Measurements from ENCODE around the gene ESX1.
"Not testable (repeated sequence)": the region's sequence is repeated elsewhere in the genome, so short reads cannot be mapped to it uniquely, and the experiment has no call there.

Gene ESX1

DNA sequence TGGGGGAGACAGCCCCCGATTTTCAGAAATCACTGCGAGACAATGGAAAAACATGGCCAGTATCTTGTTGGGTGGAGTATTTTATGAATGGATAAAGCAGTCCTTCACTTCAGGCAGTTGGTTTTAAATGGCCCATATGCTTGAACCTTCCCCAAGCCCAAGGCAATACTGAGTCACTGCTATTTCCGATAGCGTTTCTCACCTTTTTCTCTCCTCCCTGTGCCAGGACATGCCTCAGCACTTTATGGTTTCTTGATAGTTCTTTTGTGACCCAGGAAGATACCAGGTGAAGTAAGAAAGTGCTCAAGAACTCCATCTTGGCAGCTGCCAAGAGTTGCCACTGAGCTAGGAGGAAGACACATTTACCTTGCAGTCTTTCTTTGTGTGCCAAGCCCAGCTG, 26.8 kb upstream of the ESX1 start:
- no peak overlapping the region for H3K4me3 ChIP-seq
- DNase-seq (ENCODE audit: low spot score): no peak
- TF ChIP-seq, protein P1, sequence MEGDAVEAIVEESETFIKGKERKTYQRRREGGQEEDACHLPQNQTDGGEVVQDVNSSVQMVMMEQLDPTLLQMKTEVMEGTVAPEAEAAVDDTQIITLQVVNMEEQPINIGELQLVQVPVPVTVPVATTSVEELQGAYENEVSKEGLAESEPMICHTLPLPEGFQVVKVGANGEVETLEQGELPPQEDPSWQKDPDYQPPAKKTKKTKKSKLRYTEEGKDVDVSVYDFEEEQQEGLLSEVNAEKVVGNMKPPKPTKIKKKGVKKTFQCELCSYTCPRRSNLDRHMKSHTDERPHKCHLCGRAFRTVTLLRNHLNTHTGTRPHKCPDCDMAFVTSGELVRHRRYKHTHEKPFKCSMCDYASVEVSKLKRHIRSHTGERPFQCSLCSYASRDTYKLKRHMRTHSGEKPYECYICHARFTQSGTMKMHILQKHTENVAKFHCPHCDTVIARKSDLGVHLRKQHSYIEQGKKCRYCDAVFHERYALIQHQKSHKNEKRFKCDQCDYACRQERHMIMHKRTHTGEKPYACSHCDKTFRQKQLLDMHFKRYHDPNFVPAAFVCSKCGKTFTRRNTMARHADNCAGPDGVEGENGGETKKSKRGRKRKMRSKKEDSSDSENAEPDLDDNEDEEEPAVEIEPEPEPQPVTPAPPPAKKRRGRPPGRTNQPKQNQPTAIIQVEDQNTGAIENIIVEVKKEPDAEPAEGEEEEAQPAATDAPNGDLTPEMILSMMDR (IDR thresholded peaks at IDR 0.05): no peak
- H3K27ac ChIP-seq: peak overlapping the region in 1 of 2 donors; percentile 49

DNA sequence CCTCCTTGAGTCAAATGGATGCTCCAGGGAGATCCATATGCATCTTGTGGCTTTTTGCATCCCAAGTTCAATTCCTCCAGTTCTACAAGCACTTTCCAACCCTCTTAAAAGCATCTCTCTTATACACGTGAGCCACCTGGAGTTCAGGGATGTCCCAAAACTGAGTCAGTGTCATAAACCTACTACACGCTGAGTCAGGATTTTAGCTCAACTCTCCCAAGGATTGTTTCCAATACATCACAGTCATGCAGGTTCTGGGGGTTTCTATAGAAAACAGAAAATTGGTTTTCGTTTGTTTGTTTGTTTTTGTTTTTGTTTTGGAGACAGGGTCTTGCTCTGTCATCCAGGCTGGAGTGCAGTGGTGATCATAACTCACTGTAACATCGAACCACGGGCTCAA, 25.9 kb upstream of the ESX1 start:
- DNase-seq (ENCODE audit: low spot score): no peak
- no peak overlapping the region for H3K4me3 ChIP-seq
- TF ChIP-seq, protein P1 (IDR thresholded peaks at IDR 0.05): no peak
- H3K27ac ChIP-seq: no peak overlapping the region

DNA sequence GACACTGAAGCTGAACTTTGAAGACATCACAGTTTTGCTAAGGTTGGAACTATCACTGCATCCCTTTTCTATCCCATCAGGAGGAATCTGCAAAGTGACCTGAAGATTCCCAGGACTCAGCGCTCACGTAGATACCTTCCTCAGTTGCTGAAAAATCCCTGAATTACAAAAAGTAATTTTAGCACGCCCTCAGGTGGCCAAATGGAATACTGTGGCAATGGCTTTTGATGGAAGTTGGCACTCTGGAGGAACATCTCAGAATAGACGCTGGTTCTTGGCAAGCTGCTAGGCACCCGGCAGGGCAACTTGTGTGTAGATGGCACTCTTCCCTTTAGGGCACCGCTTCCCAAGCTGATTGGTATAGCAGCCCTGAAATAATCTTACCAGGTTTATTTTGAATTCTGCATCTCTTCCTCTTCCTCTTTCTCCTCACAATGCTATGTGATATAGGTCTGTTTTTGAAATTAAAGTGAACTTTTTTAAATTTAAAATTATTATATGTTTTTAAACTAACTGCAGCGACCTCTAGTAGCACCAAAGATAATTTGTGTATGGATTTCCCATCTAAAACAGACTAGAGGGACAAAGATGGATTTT, 16.3 kb upstream of the ESX1 start:
- H3K4me3 ChIP-seq: peak overlapping the region; percentile 7
- no peak overlapping the region for H3K27ac ChIP-seq
- no peak for DNase-seq (ENCODE audit: low spot score)
- TF ChIP-seq, protein P1 (IDR thresholded peaks at IDR 0.05): no peak

DNA sequence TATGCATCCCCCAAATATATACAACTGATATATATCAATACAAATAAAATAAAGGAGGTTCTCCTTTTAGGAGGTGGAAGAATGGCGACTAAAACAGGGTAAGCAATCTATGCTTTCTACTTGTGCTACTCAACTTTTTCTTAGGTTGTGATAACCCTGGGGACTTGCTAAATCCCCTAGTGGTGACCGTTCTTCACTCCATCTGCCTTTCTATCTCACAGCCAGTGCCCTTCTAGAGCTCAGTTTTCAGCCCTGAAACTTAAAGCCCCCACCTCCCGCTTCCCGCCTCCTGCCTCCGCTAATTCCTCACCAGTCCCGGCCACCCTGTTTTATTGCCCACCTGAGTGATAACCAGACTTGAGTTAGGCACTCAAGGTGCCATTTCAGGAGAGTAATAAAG, 15.5 kb upstream of the ESX1 start:
- TF ChIP-seq, protein P1 (IDR thresholded peaks at IDR 0.05): no peak
- no peak overlapping the region for H3K27ac ChIP-seq
- no peak for DNase-seq (ENCODE audit: low spot score)
- H3K4me3 ChIP-seq: no peak overlapping the region

DNA sequence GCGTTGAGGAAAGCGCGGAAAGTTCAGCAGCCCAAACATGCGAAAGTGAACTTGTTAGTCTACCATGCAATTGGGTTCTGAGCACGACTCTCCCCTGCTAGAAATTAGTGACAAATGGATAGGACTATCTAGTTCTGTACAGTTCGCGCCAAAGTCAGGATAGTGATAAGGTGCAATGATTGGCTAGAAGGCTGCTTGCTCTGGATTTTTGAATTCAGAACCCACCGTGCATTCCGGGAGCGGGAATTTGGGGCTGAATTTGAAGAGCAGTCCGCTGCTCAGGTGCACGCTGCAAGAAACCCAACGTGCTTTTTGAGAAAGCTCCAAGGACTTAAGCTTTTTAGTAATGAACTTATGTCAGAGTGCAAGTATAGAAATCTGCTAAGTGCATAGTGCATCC, 732 bp upstream of the ESX1 start:
- no peak for DNase-seq (ENCODE audit: low spot score)
- TF ChIP-seq, protein P1 (IDR thresholded peaks at IDR 0.05): no peak
- Histone ChIP-seq H3K4me3 (no peak overlapping the region), H3K27ac (no peak overlapping the region)

DNA sequence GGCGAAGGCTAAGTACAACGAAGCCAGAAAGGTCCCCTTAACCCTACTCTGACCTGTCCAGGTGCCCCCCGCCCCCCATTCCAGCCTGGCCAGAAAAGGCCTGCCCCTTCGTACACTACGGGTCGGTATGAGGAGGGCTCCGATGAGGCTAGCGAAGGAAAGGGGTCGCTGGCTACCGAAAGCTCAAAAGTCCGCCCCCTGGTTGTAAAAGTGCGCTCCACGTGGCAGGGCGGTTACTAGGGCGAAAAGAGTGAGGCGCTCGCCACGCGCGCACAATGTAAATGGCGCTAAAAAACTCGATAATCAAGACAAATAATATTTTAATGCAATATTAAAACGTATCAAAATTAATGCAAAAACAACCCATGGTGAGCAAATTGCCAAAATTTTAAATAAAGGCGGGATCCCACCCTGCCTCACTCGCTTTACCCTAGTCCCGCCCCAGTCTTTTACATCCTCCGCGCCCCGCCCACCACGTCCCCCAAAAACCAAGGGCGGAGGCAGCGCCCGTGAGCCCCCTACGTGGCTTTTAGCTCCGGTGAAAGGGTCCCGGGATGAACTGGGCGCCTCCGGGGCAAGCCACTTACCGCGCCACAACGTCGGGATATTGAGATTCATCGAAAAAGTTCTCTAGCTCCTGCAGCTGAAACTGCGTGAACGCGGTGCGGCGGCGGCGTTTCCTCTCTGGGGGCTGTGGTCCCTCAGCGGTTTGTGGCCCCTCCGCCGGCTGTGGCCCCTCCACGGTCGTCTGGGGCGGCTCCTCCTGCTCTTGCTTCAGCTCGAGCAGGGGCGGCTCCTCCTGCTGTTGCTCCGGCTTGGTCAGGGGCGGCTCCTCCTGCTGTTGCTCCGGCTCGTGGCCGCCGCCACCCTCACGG, 929 bp downstream of the ESX1 start:
- H3K27ac ChIP-seq: no peak overlapping the region
- TF ChIP-seq, protein P1 (IDR thresholded peaks at IDR 0.05): no peak

DNA sequence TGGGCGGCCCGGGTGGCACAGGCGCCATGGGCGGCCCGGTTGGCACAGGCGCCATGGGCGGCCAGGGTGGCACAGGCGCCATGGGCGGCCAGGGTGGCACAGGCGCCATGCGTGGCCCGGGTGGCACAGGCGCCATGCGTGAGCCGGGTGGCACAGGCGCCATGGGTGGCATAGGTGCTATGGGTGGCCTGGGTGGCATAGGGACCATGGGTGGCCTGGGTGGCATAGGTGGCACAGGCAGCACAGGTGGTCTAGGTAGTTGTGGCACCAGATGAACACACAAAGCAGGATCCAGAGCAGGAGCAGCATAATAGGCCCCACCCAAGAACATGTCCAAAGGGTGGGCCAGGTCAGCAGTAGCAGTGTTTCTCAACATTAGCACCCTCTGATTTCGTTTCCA, 4.3 kb downstream of the ESX1 start:
- H3K4me3 ChIP-seq: no peak overlapping the region
- DNase-seq (ENCODE audit: low spot score): no peak
- H3K27ac ChIP-seq: no peak overlapping the region
- TF ChIP-seq, protein P1 (IDR thresholded peaks at IDR 0.05): no peak

More for the DNA sequence above, 929 bp downstream of the ESX1 start:
- DNase-seq (ENCODE audit: low spot score): no peak
- H3K4me3 ChIP-seq: peak overlapping the region; percentile 50

DNA sequence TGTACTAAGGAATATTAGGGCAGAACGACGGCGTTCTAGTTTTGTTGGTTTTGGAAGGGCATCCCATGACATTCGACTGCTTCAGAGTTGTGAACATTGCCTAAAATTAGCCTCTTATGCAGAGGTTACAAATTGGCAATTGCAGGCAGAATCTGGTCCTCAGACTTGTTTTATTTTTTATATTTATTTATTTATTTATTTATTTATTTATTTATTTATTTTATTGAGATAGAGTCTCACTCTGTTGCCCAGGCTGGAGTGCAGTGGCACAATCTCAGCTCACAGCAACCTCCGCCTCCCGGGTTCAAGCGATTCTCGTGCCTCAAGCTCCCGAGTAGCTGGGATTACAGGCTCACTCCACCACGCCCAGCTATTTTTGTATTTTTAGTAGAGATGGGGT, 24.7 kb downstream of the ESX1 start:
- H3K27ac ChIP-seq; H3K4me3 ChIP-seq; DNase-seq (ENCODE audit: low spot score): not testable (repeated sequence)

All from coronary artery (tissue), 2 donors.